NCI-H748 (cell line): ENCODE data around the gene CERS4.
"Not testable (repeated sequence)": the region's sequence is repeated elsewhere in the genome, so short reads cannot be mapped to it uniquely, and the experiment has no call there.

Source experiments
- DNase-seq: peaks from one replicate; lab custom pipeline; 2025; ENCODE audit not compliant: unreplicated experiment; lab: John Stamatoyannopoulos, UW

CERS4 gene

GRCh38 chr19:8261347-8261746 is 52.2 kb downstream of the CERS4 start:
- no peak for DNase-seq

DNA sequence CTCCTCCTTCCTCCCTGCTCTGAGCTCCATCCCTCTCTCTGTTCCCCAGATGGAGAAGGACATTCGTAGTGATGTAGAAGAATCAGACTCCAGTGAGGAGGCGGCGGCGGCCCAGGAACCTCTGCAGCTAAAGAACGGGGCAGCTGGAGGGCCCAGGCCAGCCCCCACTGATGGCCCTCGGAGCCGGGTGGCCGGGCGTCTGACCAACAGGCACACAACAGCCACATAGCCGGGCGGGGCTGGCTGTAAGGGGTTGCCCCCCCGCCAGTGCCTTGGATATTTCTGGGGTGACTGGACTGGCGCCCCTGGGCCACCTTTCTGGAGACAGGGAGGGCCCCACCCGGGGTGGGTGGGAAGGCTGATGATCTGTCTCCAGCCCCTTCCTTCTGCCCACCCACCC is 52.7 kb downstream of the CERS4 start:
- no peak for DNase-seq

GRCh38 chr19:8262431-8262830 is 53.3 kb downstream of the CERS4 start:
- DNase-seq: no peak

DNA sequence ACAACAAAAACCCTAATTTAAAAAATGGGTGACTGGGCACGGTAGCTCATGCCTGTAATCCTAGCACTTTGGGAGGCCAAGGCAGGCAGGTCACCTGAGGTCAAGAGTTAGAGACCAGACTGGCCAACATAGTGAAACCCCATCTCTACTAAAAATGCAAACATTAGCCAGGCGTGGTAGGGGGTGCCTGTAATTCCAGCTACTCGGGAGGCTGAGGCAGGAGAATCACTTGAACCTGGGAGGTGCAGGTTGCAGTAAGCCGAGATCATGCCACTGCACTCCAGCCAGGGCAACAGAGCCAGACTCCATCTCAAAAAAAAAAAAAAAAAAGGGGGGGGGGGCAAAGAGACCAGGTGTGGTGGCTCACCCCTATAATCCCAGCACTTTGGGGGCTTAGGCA is 55.1 kb downstream of the CERS4 start:
- not testable (repeated sequence) for DNase-seq

- no peak for DNase-seq
Observed at GRCh38 chr19:8265872-8266271, 56.7 kb downstream of the CERS4 start.

DNA sequence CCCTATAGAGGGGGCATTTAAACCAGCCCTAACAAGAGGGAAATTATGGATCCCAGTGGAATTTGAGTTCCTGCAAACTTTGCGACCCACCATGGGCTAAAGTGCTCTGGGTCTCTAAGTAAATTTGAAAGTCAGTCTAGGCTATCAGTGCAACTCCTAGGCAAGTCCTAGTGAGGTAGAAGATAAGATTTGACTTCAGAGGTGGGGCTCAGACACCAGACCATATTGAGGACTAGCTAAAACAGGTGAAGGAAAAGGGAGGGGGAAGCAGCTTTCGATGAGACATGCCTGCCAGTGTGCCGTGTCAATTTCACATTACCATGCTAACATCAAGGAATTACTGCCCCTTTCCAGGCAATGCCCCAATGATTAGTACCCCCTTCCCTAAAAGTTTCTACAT is 60.6 kb downstream of the CERS4 start:
- DNase-seq: no peak

- DNase-seq: not testable (repeated sequence)
Observed at GRCh38 chr19:8276508-8276907, 67.3 kb downstream of the CERS4 start.

GRCh38 chr19:8291337-8291736 is 82.2 kb downstream of the CERS4 start:
- DNase-seq: not testable (repeated sequence)

- DNase-seq: no peak
Observed at GRCh38 chr19:8302357-8302691, 93.2 kb downstream of the CERS4 start.

- DNase-seq: no peak
Observed at GRCh38 chr19:8302734-8303133, 93.6 kb downstream of the CERS4 start.

DNA sequence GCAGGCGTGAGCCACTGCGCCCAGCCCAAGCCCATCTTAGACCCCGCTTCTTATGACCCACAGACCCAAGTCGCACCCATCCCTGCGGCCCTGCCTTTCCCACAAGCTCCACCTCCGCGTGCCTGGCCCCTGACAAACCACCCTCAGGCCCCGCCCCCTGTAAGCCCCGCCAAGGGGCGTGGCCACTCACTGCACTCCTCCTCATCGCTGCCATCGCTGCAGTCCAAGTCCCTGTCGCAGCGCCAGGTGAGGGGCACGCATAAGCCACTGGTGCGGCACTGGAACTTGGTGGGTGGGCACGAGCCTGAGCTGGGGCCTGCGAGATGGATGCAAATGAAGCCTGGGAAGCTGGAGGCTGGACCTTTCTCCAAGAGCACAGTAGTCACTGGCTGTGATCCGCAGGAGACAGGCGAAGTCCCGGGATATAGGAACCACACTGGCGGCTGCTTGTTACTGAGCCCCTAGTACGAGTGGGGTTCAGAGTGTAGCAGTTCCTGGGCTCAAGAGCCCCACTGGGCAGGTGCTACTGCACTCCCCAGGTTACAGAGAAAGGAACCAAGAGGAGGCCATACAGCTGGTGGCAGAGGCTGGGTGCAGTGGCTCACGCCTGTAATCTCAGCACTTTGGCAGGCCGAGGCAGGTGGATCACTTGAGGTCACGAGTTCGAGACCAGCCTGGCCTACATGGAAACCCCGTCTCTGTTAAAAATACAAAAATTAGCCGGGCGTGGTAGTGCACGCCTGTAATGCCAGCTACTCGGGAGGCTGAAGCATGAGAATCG is 95.9 kb downstream of the CERS4 start:
- DNase-seq: peak; percentile 5

DNA sequence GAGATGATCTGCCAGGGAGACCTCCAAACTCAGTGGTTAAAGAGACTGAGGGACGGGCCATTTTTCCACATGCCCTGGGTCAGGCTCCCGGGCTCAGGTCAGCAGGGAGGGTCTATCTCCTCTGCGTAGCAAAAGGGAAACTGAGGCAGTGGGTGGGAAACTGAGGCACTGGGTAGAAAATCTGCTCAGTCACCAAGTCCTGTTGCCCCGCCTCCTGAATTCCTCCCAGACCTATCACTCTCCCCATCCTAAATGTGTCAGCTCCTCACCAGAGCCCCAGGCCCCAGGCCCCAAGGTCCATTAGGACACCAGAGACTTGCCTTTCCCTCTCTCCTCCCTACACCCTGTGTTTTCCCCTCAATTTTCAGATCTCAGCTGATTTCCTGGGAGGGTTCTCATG is 96.6 kb downstream of the CERS4 start:
- no peak for DNase-seq

DNA sequence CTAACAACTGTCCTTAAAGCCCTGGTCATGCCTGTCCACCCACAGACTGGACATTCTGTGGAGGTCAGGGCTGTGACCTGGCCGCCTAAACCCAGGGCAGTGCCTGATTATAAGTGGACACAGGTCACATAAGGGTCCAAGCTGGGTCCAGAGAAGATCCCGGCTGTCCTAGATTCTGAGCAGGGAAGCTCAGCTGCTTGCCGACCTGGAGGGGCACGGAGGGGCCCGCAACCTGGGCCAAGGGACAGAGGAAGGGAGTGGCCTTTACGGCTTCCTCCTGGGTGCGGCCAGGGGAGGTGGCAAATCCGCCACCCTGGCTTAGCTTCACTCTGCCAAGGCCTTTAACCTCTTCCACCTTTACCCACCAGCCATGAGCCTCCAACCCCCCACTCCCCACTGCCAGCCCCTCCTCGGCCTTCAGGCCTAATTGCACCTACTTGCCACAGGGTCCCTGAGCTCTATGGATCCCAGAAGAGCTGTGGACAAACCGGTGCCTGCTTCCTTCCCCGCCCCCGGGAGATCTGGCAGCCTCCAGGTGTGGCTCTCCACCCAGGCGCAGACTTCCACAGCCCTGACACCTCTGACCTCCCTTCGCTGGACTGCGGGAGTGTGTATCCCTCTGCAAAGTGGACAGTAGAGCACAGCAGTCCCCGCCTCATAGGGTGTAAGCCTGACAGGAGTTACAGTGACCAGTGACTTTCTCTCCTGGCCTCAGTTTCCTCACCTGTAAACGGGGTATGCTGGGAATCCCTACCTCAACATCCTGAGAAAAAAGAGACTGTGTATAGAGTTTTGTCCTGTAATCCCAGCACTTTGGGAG is 97.3 kb downstream of the CERS4 start:
- DNase-seq: no peak

- DNase-seq: peak; percentile 47
Observed at GRCh38 chr19:8307400-8307964, 98.3 kb downstream of the CERS4 start.

GRCh38 chr19:8307965-8308866 is 99.0 kb downstream of the CERS4 start, which contains the start of gene CD320:
TSS of gene CD320 (minus strand) at chr19:8308358. CDS start at chr19:8308290, 68 bp downstream.
- peak; percentile 92 for DNase-seq

DNA sequence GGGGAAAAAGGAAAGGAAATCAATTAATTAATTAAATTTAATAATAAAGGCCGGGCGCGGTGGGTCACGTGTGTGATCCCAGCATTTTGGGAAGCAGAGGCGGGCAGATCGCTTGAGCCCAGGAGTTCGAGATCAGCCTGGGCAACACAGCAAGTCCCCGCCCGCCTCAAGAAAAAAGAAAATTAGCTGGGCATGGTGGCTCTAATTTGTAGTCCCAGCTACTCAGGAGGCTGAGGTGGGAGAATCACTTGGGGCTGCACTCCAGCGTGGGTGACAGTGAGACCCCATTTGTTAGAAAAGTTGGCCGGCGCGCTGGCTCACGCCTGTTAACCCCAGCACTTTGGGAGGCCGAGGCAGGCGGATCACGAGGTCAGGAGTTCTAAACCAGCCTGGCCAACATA is 99.7 kb downstream of the CERS4 start:
- DNase-seq: no peak

DNA sequence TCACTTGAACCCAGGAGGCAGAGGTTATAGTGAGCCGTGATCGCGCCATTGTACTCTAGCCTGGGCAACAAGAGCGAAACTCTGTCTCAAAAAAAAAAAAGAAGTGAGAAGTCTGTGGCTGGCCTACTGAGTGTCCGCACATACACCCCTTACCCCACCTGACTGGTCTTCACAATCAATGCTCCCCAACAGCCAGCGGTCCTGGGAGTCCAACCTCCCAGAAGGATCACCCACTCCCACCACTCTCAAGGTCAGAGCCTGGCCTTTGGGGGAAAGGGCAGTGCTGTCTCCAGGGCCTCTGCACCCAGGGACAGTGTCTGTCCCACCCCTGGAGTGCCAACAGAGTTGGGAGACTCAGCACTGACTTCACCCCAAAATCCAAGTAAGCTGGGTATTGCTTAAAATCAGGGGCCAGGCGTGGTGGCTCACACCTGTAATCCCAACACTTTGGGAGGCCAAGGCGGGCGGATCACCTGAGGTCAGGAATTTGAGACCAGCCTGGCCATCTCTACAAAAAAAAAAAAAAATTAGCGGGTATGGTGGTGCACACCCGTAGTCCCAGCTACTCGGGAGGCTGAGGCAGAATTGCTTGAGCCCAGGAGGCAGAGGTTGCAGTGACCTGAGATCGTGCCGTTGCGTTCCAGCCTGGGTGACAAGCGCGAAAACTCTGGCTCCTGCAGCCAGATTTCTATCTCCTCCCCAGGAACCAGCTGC is 101.3 kb downstream of the CERS4 start:
- DNase-seq: no peak

DNA sequence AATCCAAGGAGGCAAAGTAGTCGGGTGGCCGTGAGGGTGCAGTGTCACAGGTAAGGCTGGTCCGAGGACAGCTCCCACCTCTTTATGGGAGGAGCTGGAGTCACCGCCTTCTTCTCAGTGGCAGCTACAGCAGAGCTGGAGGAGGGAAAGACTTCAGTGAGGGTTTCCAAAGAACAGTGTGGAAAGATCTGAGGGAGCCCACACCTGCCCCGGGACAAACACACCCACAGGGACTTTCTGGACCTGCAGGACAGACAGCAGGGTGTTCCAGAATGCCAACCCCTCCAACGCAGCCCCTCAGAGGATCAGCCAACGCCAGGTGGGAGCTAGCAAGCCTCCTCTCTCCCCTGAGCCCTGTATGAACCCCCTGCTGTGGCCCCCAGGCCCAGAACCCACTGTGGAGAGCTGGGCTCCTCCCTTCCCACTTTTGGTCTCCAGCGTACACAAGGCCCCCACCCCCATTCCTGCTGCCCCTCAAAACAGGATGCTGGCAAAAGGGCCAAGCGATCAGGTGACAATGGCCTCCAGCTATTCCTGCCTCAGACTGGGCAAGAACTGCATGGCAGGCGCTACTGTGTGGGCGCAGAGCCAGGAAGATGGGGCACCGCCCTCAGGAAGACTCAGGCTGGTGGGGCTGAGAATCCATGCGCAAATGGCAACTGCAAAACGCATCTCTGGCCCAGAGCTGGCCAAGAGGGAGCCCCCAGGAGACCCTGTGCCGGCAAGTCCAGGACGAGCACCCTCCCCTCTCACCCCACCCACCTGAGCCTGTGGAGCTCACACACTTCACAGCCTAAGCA is 102.5 kb downstream of the CERS4 start:
- DNase-seq: no peak
